HEK293T (cell line): ENCODE measurements around the gene METTL9.

ENCODE experiments used
- ARNT ChIP-seq: fragments of 450-650 bp; IDR thresholded peaks from 2 replicates; pipeline ENCODE4 v1.6.1; 2017; ENCODE audit warnings: mild to moderate bottlenecking
- BHLHE40 ChIP-seq: fragments of 450-650 bp; IDR thresholded peaks from 2 replicates; pipeline ENCODE4 v1.6.1; 2016; ENCODE audit warnings: mild to moderate bottlenecking, moderate library complexity, borderline replicate concordance
- ELF4 ChIP-seq: fragments of 450-650 bp; IDR thresholded peaks from 2 replicates; pipeline ENCODE4 v1.6.1; 2017; ENCODE audit warnings: antibody characterized with exemption
- FOXA1 ChIP-seq: fragments of 450-650 bp; IDR thresholded peaks from 2 replicates; pipeline ENCODE4 v1.6.1; 2016; ENCODE audit warnings: mild to moderate bottlenecking
- FOXK2 ChIP-seq: fragments of 450-650 bp; IDR thresholded peaks from 2 replicates; pipeline ENCODE4 v1.6.1; 2016; ENCODE audit warnings: mild to moderate bottlenecking
- FOXM1 ChIP-seq: fragments of 450-650 bp; IDR thresholded peaks from 2 replicates; pipeline ENCODE4 v1.6.1; 2017; ENCODE audit warnings: mild to moderate bottlenecking, borderline replicate concordance
- HDGF ChIP-seq: fragments of 450-650 bp; IDR thresholded peaks from 2 replicates; pipeline ENCODE4 v1.6.1; 2017; ENCODE audit warnings: antibody characterized with exemption, borderline replicate concordance
- L3MBTL2 ChIP-seq: fragments of 450-650 bp; conservative IDR thresholded peaks from 2 replicates; pipeline ENCODE4 v1.6.1; 2016; ENCODE audit warnings: mild to moderate bottlenecking
- PKNOX1 ChIP-seq: fragments of 450-650 bp; IDR thresholded peaks from 2 replicates; pipeline ENCODE4 v1.6.1; 2016
- SP1 ChIP-seq: fragments of 450-650 bp; IDR thresholded peaks from 2 replicates; pipeline ENCODE4 v1.6.1; 2017
- SUZ12 ChIP-seq: fragments of 450-650 bp; IDR thresholded peaks from 2 replicates; pipeline ENCODE4 v1.6.1; 2016; ENCODE audit warnings: mild to moderate bottlenecking
- TARDBP ChIP-seq: fragments of 450-650 bp; IDR thresholded peaks from 2 replicates; pipeline ENCODE4 v1.6.1; 2016
- ZNF384 ChIP-seq: fragments of 450-650 bp; IDR thresholded peaks from 2 replicates; pipeline ENCODE4 v1.6.1; 2016

- no peak for TF ChIP-seq PKNOX1
- no peak for TF ChIP-seq SP1
- TF ChIP-seq L3MBTL2, result no peak
- no peak for TF ChIP-seq SUZ12
- TF ChIP-seq TARDBP, result no peak
- no peak for TF ChIP-seq HDGF
- no peak for TF ChIP-seq FOXM1
- TF ChIP-seq ARNT, result no peak
- no peak for TF ChIP-seq BHLHE40
- TF ChIP-seq FOXA1, result no peak
- no peak for TF ChIP-seq ZNF384
- no peak for TF ChIP-seq ELF4
- TF ChIP-seq FOXK2, result no peak
These were observed 18.6 kb upstream of the METTL9 start for GRCh38 chr16:21580807-21581206.
